Gastroesophageal sphincter (tissue), 4 donors: ENCODE data around the gene PTBP3. TPM values are rescaled to one million over a fixed set of nuclear protein-coding genes. Genes with fewer than 3 reads are reported as not detected.
"Not testable (repeated sequence)": the region's sequence is repeated elsewhere in the genome, so short reads cannot be mapped to it uniquely, and the experiment has no call there.

Experiments used
- ATAC-seq: fragments of 150-250 bp; one replicate; pipeline ENCODE4 v1.9.1; 2016; ENCODE audit warnings: mild to moderate bottlenecking, moderate library complexity
- H3K27ac ChIP-seq, 4 donors: fragments of 200-600 bp; sonication (generic) in 3 of 4; 1 replicate in 3 of 4; 2 replicates in 1 of 4; pipeline ENCODE4 v1.5.1; 2016 to 2019
- H3K27me3 ChIP-seq: fragments of 200-600 bp; sonication (generic); one replicate; pipeline ENCODE4 v1.5.1; 2019
- H3K36me3 ChIP-seq, 2 donors: fragments of 200-600 bp; sonication (generic); one replicate each; pipeline ENCODE4 v1.5.1; 2019; ENCODE audit warnings: control low read depth in 1 of 2
- H3K4me1 ChIP-seq, 3 donors: fragments of 200-600 bp; sonication (generic); 1 replicate in 2 of 3; 2 replicates in 1 of 3; pipeline ENCODE4 v1.5.1; 2016 to 2019; ENCODE audit warnings: control low read depth in 2 of 3
- H3K4me3 ChIP-seq, 2 donors: fragments of 200-600 bp; sonication (generic); one replicate each; pipeline ENCODE4 v1.5.1; 2019; ENCODE audit warnings: mild to moderate bottlenecking in 1 of 2, moderate library complexity in 1 of 2
- H3K9me3 ChIP-seq, 3 donors: fragments of 200-600 bp; sonication (generic); one replicate each; pipeline ENCODE4 v1.5.1; 2017 to 2019; ENCODE audit warnings: control low read depth in 2 of 3
- CTCF ChIP-seq, 4 experiments: fragments of 200-600 bp in 2 of 4; fragments of 450-650 bp in 2 of 4; sonication (generic) in 1 of 4; IDR thresholded peaks; one replicate each; pipeline ENCODE4 v1.5.1; 2017 to 2019; ENCODE audit warnings: antibody characterized with exemption in 4 of 4, mild to moderate bottlenecking in 2 of 4, moderate library complexity in 2 of 4
- EP300 ChIP-seq: sonication (generic); formaldehyde crosslinking; IDR thresholded peaks from one replicate; pipeline ENCODE4 v1.6.1; 2017; ENCODE audit warnings: antibody characterized with exemption, mild to moderate bottlenecking
- POLR2A ChIP-seq, 2 donors: fragments of 450-650 bp; IDR thresholded peaks; one replicate each; pipeline ENCODE4 v1.6.1; 2017; ENCODE audit warnings: antibody characterized with exemption in 2 of 2, mild to moderate bottlenecking in 2 of 2, moderate library complexity in 1 of 2
- POLR2AphosphoS5 ChIP-seq: sonication (generic); formaldehyde crosslinking; IDR thresholded peaks from one replicate; pipeline ENCODE4 v1.6.1; 2017; ENCODE audit warnings: antibody characterized with exemption
- WGBS, 2 donors: methylation state at CpG; one replicate each; pipeline ENCODE4 v1.1.5; 2018; ENCODE audit warnings: low coverage in 1 of 2; 5-methylcytosine and 5-hydroxymethylcytosine counted together
- total RNA-seq, 4 donors: library from RNA; depleted of rRNA; stranded (reverse); fragments of >200 nt; gene quantifications; one replicate each; pipeline ENCODE4 v1.1.0, GENCODE V29; 2016

PTBP3 gene
- total RNA-seq, 4 donors from 2014 or later, result 13.7 to 28.2 (median 24.6) TPM

GRCh38 chr9:112271466-112272098 is 61.8 kb downstream of the PTBP3 start:
- H3K27me3 ChIP-seq, result no peaks in the 10 kb centered on the region
- WGBS, 2 donors, result 90 to 100% methylated on average over 1 to 2 of the region's 2 CpGs
- ATAC-seq, result no peak
- peaks cover 0 to 16% of the 10 kb centered on the region in 2 donors for H3K36me3 ChIP-seq
- H3K9me3 ChIP-seq, result no peaks in the 10 kb centered on the region
- H3K4me3 ChIP-seq, result no peak overlapping the region
- TF ChIP-seq POLR2AphosphoS5, result no peak
- TF ChIP-seq CTCF (IDR thresholded peaks at IDR 0.05), result no peak
- TF ChIP-seq EP300, result no peak
- TF ChIP-seq POLR2A (IDR thresholded peaks at IDR 0.05), result no peak
- H3K27ac ChIP-seq, result no peak overlapping the region
- no peaks in the 10 kb centered on the region for H3K4me1 ChIP-seq

GRCh38 chr9:112268413-112268812 is 65.0 kb downstream of the PTBP3 start:
- TF ChIP-seq POLR2A (IDR thresholded peaks at IDR 0.05) (no peak), POLR2AphosphoS5 (no peak), CTCF (IDR thresholded peaks at IDR 0.05) (no peak), EP300 (no peak)

GRCh38 chr9:112267086-112267485 is 66.3 kb downstream of the PTBP3 start:
- not testable (repeated sequence) for H3K4me3 ChIP-seq, H3K9me3 ChIP-seq, ATAC-seq, H3K27ac ChIP-seq, H3K27me3 ChIP-seq
- Histone ChIP-seq H3K4me1 (peaks cover 0 to 16% (median 0%) of the 10 kb centered on the region in 3 donors), H3K36me3 (peaks cover 0 to 31% of the 10 kb centered on the region in 2 donors)
- 97 to 100% methylated on average over 1 to 15 of the region's 16 CpGs for WGBS, 2 donors

More at GRCh38 chr9:112268413-112268812, 65.0 kb downstream of the PTBP3 start:
- Histone ChIP-seq H3K27me3 (no peaks in the 10 kb centered on the region), H3K4me3 (no peak overlapping the region), H3K9me3 (no peaks in the 10 kb centered on the region), H3K27ac (no peak overlapping the region), H3K4me1 (peaks cover 0 to 16% (median 0%) of the 10 kb centered on the region in 3 donors), H3K36me3 (peaks cover 0 to 31% of the 10 kb centered on the region in 2 donors)
- WGBS, 2 donors, result 95 to 98% methylated on average over 4 to 5 of the region's 5 CpGs
- ATAC-seq, result no peak

- TF ChIP-seq POLR2AphosphoS5 (no peak), CTCF (IDR thresholded peaks at IDR 0.05) (no peak), POLR2A (IDR thresholded peaks at IDR 0.05) (no peak)
- no peaks in the 10 kb centered on the region for H3K9me3 ChIP-seq
- peaks cover 0 to 16% (median 0%) of the 10 kb centered on the region in 3 donors for H3K4me1 ChIP-seq
- WGBS, 2 donors, result 90 to 97% methylated on average over 3 to 6 of the region's 9 CpGs
- no peak overlapping the region for H3K4me3 ChIP-seq
- no peak for ATAC-seq
- H3K27me3 ChIP-seq, result no peaks in the 10 kb centered on the region
- H3K27ac ChIP-seq, result no peak overlapping the region
- peaks cover 0 to 23% of the 10 kb centered on the region in 2 donors for H3K36me3 ChIP-seq
Measured at GRCh38 chr9:112265391-112265790, 68.0 kb downstream of the PTBP3 start.

- ATAC-seq, result no peak
- H3K4me1 ChIP-seq, result peaks cover 0 to 16% (median 0%) of the 10 kb centered on the region in 3 donors
- H3K27ac ChIP-seq, result no peak overlapping the region
- H3K27me3 ChIP-seq, result no peaks in the 10 kb centered on the region
- TF ChIP-seq CTCF (IDR thresholded peaks at IDR 0.05) (no peak), POLR2AphosphoS5 (no peak)
- H3K9me3 ChIP-seq, result no peaks in the 10 kb centered on the region
- H3K4me3 ChIP-seq, result no peak overlapping the region
- H3K36me3 ChIP-seq, result peaks cover 0 to 22% of the 10 kb centered on the region in 2 donors
- 57 to 83% methylated on average over 3 of the region's 3 CpGs for WGBS, 2 donors
Measured at GRCh38 chr9:112262577-112262976, 70.8 kb downstream of the PTBP3 start.
